GM23338 (cell line): ENCODE results near the gene CPNE6. TPM values are rescaled to one million over a fixed set of nuclear protein-coding genes. Genes with fewer than 3 reads are reported as not detected.
A peak's percentile ranks its signal among the peaks of the same experiment; 100 is the strongest.

ENCODE experiments used
- ATAC-seq: fragments of 200-7000 bp; cut with Tn5 transposase; 3 replicates; pipeline ENCODE4 v1.9.1; 2020
- DNase-seq: peaks from one replicate; pipeline ENCODE4 v3.0.0-alpha.2; 2015; ENCODE audit warnings: low spot score
- H2AFZ ChIP-seq: fragments of 200-600 bp; sonication (generic); 2 replicates; pipeline ENCODE4 v1.8.0; 2016; ENCODE audit warnings: antibody characterized with exemption, mild to moderate bottlenecking, moderate library complexity
- H3F3A ChIP-seq: fragments of 200-600 bp; sonication (generic); replicated peaks from 2 replicates; pipeline ENCODE4 v1.8.0; 2017; ENCODE audit warnings: antibody characterized with exemption, mixed run types, low read depth
- H3K27ac ChIP-seq: fragments of 200-600 bp; sonication (generic); 2 replicates; pipeline ENCODE4 v1.6.1; 2016; ENCODE audit warnings: low read depth
- H3K27me3 ChIP-seq: fragments of 200-600 bp; sonication (generic); 2 replicates; pipeline ENCODE4 v1.8.0; 2016; ENCODE audit warnings: mild to moderate bottlenecking, mixed run types, moderate library complexity; ENCODE audit not compliant: insufficient read depth
- H3K36me3 ChIP-seq: fragments of 200-600 bp; sonication (generic); 2 replicates; pipeline ENCODE4 v1.8.0; 2016; ENCODE audit warnings: mild to moderate bottlenecking; ENCODE audit not compliant: insufficient read depth
- H3K4me1 ChIP-seq: fragments of 200-600 bp; sonication (generic); 2 replicates; pipeline ENCODE4 v1.8.0; 2016; ENCODE audit warnings: mild to moderate bottlenecking, moderate library complexity; ENCODE audit not compliant: insufficient read depth
- H3K4me2 ChIP-seq: fragments of 200-600 bp; sonication (generic); 2 replicates; pipeline ENCODE4 v1.7.1; 2017; ENCODE audit warnings: mixed run types
- H3K4me3 ChIP-seq: fragments of 200-600 bp; sonication (generic); 2 replicates; pipeline ENCODE4 v1.6.1; 2016; ENCODE audit warnings: mixed run types
- H3K79me2 ChIP-seq: fragments of 200-600 bp; sonication (generic); replicated peaks from 2 replicates; pipeline ENCODE4 v1.8.0; 2017; ENCODE audit warnings: mild to moderate bottlenecking; ENCODE audit not compliant: insufficient read depth
- H3K9me2 ChIP-seq: fragments of 200-600 bp; sonication (generic); 2 replicates; pipeline ENCODE4 v1.8.0; 2017; ENCODE audit not compliant: insufficient read depth
- H4K20me1 ChIP-seq: fragments of 200-600 bp; sonication (generic); replicated peaks from 2 replicates; pipeline ENCODE4 v1.8.0; 2017; ENCODE audit warnings: mild to moderate bottlenecking; ENCODE audit not compliant: insufficient read depth
- H3K27ac Mint-ChIP-seq: 2 replicates; pipeline ENCODE4 v1.8.0; 2020; ENCODE audit warnings: inconsistent platforms, mild to moderate bottlenecking, moderate library complexity, mixed read lengths
- H3K27me3 Mint-ChIP-seq: 3 replicates; pipeline ENCODE4 v1.8.0; 2022; ENCODE audit warnings: low read depth, mild to moderate bottlenecking, moderate library complexity, mixed read lengths, inconsistent platforms; ENCODE audit not compliant: insufficient read depth, poor library complexity
- H3K36me3 Mint-ChIP-seq: 3 replicates; pipeline ENCODE4 v1.8.0; 2021; ENCODE audit warnings: low read depth, mild to moderate bottlenecking, inconsistent platforms, moderate library complexity, mixed read lengths
- H3K4me1 Mint-ChIP-seq: 3 replicates; pipeline ENCODE4 v1.8.0; 2020; ENCODE audit warnings: mild to moderate bottlenecking, inconsistent platforms, mixed read lengths
- H3K4me3 Mint-ChIP-seq: 3 replicates; pipeline ENCODE4 v1.8.0; 2021; ENCODE audit warnings: moderate library complexity, mild to moderate bottlenecking, inconsistent platforms, mixed read lengths
- H3K9me3 Mint-ChIP-seq: 3 replicates; pipeline ENCODE4 v1.8.0; 2020; ENCODE audit warnings: moderate library complexity, mild to moderate bottlenecking, inconsistent platforms, mixed read lengths
- EZH2 ChIP-seq: fragments of 200-600 bp; sonication (generic); IDR thresholded peaks from one replicate; pipeline ENCODE4 v1.8.0; 2017; ENCODE audit warnings: antibody characterized with exemption, mild to moderate bottlenecking, low read depth; ENCODE audit not compliant: unreplicated experiment
- JUNB ChIP-seq: IDR thresholded peaks from one replicate; pipeline ENCODE4 v1.6.1; 2016; ENCODE audit warnings: antibody characterized with exemption; ENCODE audit not compliant: unreplicated experiment
- NANOG ChIP-seq: IDR thresholded peaks from 2 replicates; pipeline ENCODE4 v1.6.1; 2016; ENCODE audit warnings: antibody characterized with exemption, borderline replicate concordance
- POLR2AphosphoS5 ChIP-seq: IDR thresholded peaks from 2 replicates; pipeline ENCODE4 v1.6.1; 2016; ENCODE audit warnings: antibody characterized with exemption, low read depth
- ZNF331 ChIP-seq: fragments of 250-450 bp; sonication (Bioruptor Pico); IDR thresholded peaks from 2 replicates; pipeline ENCODE4 v1.5.0; 2020; ENCODE audit warnings: low read depth, mild to moderate bottlenecking, moderate library complexity
- polyA plus RNA-seq: library from polyadenylated mRNA; unstranded; fragments of >200 nt; fragmentation: Nextera tagmentation; extraction: Ambion mirVana; gene quantifications from 2 replicates; pipeline ENCODE4 v1.2.1, GENCODE V29; 2016
- total RNA-seq: library from RNA; depleted of rRNA; stranded (reverse); fragments of >200 nt; shearing (Covaris generic); gene quantifications from 2 replicates; pipeline ENCODE4 v1.2.3, GENCODE V29; 2014
- TF ChIP-seq, protein P1 (sequence below), 2 experiments: fragments of 200-600 bp in 1 of 2; sonication (generic) in 1 of 2; conservative IDR thresholded peaks; 2 replicates each; pipeline versions ENCODE4 v1.5.1 to v1.6.1; 2016 to 2017; ENCODE audit warnings: antibody characterized with exemption in 2 of 2, low read depth in 2 of 2, mild to moderate bottlenecking in 2 of 2, moderate library complexity in 1 of 2
- TF ChIP-seq, protein P2 (sequence below): IDR thresholded peaks from one replicate; pipeline ENCODE4 v1.6.1; 2018; ENCODE audit warnings: antibody characterized with exemption; ENCODE audit not compliant: unreplicated experiment
- TF ChIP-seq, protein P3 (sequence below): fragments of 250-450 bp; sonication (Bioruptor Pico); IDR thresholded peaks from 2 replicates; pipeline ENCODE4 v1.5.0; 2020; ENCODE audit warnings: mild to moderate bottlenecking, moderate library complexity

CPNE6 gene
- total and polyA plus RNA-seq, 2 experiments from 2014 or later = 0.16 TPM; not detected in 1

DNA sequence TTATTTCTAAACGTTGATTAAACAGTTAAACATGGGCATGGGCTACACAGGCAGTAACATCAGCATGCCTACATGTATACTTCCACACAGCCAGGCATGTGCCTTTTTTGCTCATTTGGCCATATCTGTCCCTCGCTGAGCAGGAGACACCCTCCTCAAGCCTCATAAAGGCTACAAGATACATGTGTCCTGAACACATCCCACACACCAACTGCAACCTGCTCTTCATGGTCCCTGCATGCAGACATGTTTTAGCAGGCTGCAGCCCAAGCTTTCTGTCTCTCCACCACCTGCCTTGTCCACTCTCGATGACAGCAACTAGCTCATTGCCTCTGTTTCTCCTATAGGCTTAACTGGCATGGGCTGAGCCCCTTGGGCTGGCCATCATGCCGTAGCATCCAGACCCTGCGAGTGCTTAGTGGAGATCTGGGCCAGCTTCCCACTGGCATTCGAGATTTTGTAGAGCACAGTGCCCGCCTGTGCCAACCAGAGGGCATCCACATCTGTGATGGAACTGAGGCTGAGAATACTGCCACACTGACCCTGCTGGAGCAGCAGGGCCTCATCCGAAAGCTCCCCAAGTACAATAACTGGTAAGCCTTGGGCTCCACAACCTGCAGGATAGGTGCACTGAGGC, 25.3 kb downstream of the CPNE6 start:
- Mint-ChIP-seq H3K9me3 (peaks cover 3% of the 10 kb centered on the region; the same call in 2 of the 3 replicates), H3K36me3 (peaks cover 75% of the 10 kb centered on the region), H3K4me1 (peaks cover 26% of the 10 kb centered on the region), H3K27ac (peak overlapping the region; percentile 80), H3K4me3 (peak overlapping the region; percentile 51), H3K27me3 (peaks cover 26% of the 10 kb centered on the region)
- H3K79me2 ChIP-seq = peaks cover 22% of the 10 kb centered on the region
- H3K27me3 ChIP-seq = no peaks in the 10 kb centered on the region
- ATAC-seq = no peak
- H3K27ac ChIP-seq = no peak overlapping the region
- no peak overlapping the region for H2AFZ ChIP-seq
- peaks cover 8% of the 10 kb centered on the region for H3K36me3 ChIP-seq
- H3K4me1 ChIP-seq = peaks cover 18% of the 10 kb centered on the region
- peaks cover 5% of the 10 kb centered on the region; the same call in 1 of the 2 replicates for H4K20me1 ChIP-seq
- H3K9me2 ChIP-seq = peaks cover 8% of the 10 kb centered on the region
- H3F3A ChIP-seq = peaks cover 15% of the 10 kb centered on the region
- TF ChIP-seq, protein P1, sequence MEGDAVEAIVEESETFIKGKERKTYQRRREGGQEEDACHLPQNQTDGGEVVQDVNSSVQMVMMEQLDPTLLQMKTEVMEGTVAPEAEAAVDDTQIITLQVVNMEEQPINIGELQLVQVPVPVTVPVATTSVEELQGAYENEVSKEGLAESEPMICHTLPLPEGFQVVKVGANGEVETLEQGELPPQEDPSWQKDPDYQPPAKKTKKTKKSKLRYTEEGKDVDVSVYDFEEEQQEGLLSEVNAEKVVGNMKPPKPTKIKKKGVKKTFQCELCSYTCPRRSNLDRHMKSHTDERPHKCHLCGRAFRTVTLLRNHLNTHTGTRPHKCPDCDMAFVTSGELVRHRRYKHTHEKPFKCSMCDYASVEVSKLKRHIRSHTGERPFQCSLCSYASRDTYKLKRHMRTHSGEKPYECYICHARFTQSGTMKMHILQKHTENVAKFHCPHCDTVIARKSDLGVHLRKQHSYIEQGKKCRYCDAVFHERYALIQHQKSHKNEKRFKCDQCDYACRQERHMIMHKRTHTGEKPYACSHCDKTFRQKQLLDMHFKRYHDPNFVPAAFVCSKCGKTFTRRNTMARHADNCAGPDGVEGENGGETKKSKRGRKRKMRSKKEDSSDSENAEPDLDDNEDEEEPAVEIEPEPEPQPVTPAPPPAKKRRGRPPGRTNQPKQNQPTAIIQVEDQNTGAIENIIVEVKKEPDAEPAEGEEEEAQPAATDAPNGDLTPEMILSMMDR (conservative IDR thresholded peaks at IDR 0.05; ENCODE audit: low read depth in 2 of 2) = no peak
- no peak for TF ChIP-seq NANOG
- no peak for TF ChIP-seq JUNB
- TF ChIP-seq POLR2AphosphoS5 = peak; percentile 63
- DNase-seq = no peak
- H3K4me3 ChIP-seq = no peak overlapping the region
- H3K4me2 ChIP-seq = no peak overlapping the region

DNA sequence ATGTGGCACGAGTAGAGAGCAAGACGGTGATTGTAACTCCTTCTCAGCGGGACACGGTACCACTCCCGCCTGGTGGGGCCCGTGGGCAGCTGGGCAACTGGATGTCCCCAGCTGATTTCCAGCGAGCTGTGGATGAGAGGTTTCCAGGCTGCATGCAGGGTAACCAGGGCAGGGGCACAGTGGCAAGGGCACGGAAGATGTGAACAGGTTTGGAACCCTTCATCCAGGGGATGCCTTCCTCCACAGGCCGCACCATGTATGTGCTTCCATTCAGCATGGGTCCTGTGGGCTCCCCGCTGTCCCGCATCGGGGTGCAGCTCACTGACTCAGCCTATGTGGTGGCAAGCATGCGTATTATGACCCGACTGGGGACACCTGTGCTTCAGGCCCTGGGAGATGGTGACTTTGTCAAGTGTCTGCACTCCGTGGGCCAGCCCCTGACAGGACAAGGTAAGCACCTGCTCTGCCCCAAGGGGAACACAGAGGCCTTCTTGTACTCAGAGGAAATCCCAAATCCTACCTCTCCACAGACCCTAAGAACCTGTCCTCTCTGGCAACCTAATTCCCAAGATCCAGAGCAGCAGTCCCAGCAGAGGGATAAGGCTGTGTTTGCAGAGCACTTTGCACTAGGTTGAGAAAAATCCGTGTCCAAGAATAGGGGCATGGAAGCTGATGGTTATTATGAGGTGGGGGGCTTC, 27.0 kb downstream of the CPNE6 start:
- Histone ChIP-seq H3K79me2 (peaks cover 22% of the 10 kb centered on the region), H3K27ac (no peak overlapping the region), H3K4me2 (no peak overlapping the region), H3K9me2 (no peaks in the 10 kb centered on the region), H3K4me3 (no peak overlapping the region), H3K36me3 (peaks cover 17% of the 10 kb centered on the region), H2AFZ (no peak overlapping the region), H3K4me1 (peaks cover 10% of the 10 kb centered on the region), H3F3A (peaks cover 8% of the 10 kb centered on the region), H4K20me1 (peaks cover 5% of the 10 kb centered on the region; the same call in 1 of the 2 replicates), H3K27me3 (no peaks in the 10 kb centered on the region)
- Mint-ChIP-seq H3K4me1 (peaks cover 15% of the 10 kb centered on the region), H3K9me3 (peaks cover 7% of the 10 kb centered on the region; the same call in 2 of the 3 replicates), H3K27me3 (peaks cover 14% of the 10 kb centered on the region), H3K27ac (no peak overlapping the region), H3K4me3 (no peak overlapping the region), H3K36me3 (peaks cover 85% of the 10 kb centered on the region)
- DNase-seq = no peak
- TF ChIP-seq NANOG (no peak), EZH2 (no peak), ZNF331 (CRISPR knock-in tag) (no peak)
- TF ChIP-seq, protein P2, sequence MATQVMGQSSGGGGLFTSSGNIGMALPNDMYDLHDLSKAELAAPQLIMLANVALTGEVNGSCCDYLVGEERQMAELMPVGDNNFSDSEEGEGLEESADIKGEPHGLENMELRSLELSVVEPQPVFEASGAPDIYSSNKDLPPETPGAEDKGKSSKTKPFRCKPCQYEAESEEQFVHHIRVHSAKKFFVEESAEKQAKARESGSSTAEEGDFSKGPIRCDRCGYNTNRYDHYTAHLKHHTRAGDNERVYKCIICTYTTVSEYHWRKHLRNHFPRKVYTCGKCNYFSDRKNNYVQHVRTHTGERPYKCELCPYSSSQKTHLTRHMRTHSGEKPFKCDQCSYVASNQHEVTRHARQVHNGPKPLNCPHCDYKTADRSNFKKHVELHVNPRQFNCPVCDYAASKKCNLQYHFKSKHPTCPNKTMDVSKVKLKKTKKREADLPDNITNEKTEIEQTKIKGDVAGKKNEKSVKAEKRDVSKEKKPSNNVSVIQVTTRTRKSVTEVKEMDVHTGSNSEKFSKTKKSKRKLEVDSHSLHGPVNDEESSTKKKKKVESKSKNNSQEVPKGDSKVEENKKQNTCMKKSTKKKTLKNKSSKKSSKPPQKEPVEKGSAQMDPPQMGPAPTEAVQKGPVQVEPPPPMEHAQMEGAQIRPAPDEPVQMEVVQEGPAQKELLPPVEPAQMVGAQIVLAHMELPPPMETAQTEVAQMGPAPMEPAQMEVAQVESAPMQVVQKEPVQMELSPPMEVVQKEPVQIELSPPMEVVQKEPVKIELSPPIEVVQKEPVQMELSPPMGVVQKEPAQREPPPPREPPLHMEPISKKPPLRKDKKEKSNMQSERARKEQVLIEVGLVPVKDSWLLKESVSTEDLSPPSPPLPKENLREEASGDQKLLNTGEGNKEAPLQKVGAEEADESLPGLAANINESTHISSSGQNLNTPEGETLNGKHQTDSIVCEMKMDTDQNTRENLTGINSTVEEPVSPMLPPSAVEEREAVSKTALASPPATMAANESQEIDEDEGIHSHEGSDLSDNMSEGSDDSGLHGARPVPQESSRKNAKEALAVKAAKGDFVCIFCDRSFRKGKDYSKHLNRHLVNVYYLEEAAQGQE = no peak
- TF ChIP-seq, protein P3, sequence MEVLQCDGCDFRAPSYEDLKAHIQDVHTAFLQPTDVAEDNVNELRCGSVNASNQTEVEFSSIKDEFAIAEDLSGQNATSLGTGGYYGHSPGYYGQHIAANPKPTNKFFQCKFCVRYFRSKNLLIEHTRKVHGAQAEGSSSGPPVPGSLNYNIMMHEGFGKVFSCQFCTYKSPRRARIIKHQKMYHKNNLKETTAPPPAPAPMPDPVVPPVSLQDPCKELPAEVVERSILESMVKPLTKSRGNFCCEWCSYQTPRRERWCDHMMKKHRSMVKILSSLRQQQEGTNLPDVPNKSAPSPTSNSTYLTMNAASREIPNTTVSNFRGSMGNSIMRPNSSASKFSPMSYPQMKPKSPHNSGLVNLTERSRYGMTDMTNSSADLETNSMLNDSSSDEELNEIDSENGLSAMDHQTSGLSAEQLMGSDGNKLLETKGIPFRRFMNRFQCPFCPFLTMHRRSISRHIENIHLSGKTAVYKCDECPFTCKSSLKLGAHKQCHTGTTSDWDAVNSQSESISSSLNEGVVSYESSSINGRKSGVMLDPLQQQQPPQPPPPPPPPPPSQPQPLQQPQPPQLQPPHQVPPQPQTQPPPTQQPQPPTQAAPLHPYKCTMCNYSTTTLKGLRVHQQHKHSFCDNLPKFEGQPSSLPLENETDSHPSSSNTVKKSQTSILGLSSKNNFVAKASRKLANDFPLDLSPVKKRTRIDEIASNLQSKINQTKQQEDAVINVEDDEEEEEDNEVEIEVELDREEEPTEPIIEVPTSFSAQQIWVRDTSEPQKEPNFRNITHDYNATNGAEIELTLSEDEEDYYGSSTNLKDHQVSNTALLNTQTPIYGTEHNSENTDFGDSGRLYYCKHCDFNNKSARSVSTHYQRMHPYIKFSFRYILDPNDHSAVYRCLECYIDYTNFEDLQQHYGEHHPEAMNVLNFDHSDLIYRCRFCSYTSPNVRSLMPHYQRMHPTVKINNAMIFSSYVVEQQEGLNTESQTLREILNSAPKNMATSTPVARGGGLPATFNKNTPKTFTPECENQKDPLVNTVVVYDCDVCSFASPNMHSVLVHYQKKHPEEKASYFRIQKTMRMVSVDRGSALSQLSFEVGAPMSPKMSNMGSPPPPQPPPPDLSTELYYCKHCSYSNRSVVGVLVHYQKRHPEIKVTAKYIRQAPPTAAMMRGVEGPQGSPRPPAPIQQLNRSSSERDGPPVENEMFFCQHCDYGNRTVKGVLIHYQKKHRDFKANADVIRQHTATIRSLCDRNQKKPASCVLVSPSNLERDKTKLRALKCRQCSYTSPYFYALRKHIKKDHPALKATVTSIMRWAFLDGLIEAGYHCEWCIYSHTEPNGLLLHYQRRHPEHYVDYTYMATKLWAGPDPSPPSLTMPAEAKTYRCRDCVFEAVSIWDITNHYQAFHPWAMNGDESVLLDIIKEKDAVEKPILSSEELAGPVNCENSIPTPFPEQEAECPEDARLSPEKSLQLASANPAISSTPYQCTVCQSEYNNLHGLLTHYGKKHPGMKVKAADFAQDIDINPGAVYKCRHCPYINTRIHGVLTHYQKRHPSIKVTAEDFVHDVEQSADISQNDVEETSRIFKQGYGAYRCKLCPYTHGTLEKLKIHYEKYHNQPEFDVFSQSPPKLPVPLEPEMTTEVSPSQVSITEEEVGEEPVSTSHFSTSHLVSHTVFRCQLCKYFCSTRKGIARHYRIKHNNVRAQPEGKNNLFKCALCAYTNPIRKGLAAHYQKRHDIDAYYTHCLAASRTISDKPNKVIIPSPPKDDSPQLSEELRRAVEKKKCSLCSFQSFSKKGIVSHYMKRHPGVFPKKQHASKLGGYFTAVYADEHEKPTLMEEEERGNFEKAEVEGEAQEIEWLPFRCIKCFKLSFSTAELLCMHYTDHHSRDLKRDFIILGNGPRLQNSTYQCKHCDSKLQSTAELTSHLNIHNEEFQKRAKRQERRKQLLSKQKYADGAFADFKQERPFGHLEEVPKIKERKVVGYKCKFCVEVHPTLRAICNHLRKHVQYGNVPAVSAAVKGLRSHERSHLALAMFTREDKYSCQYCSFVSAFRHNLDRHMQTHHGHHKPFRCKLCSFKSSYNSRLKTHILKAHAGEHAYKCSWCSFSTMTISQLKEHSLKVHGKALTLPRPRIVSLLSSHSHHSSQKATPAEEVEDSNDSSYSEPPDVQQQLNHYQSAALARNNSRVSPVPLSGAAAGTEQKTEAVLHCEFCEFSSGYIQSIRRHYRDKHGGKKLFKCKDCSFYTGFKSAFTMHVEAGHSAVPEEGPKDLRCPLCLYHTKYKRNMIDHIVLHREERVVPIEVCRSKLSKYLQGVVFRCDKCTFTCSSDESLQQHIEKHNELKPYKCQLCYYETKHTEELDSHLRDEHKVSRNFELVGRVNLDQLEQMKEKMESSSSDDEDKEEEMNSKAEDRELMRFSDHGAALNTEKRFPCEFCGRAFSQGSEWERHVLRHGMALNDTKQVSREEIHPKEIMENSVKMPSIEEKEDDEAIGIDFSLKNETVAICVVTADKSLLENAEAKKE (CRISPR knock-in tag) = no peak
- ATAC-seq = no peak
